Cortex of kidney (tissue), 1 donor: ENCODE data around the gene DDX31.

Experiments
- DNase-seq: peaks from one replicate; lab custom pipeline; 2025; lab: John Stamatoyannopoulos, UW

Gene DDX31

GRCh38 chr9:132594412-132594811 lies 75.4 kb downstream of the DDX31 start:
- no peak for DNase-seq

- no peak for DNase-seq
Observed at GRCh38 chr9:132592451-132592850, 77.3 kb downstream of the DDX31 start.

- DNase-seq: no peak
Observed at GRCh38 chr9:132591751-132592314, 78.0 kb downstream of the DDX31 start.

GRCh38 chr9:132591244-132591643 lies 78.5 kb downstream of the DDX31 start:
- DNase-seq: no peak

- no peak for DNase-seq
Observed at GRCh38 chr9:132590318-132591182, 79.2 kb downstream of the DDX31 start.

- DNase-seq: no peak
Observed at GRCh38 chr9:132590037-132590317, 79.8 kb downstream of the DDX31 start.

GRCh38 chr9:132589148-132590036 lies 80.4 kb downstream of the DDX31 start:
- DNase-seq: no peak

- no peak for DNase-seq
Observed at GRCh38 chr9:132588501-132589147, 81.2 kb downstream of the DDX31 start.

- DNase-seq: no peak
Observed at GRCh38 chr9:132588098-132588497, 81.7 kb downstream of the DDX31 start.

- no peak for DNase-seq
Observed at GRCh38 chr9:132587592-132587955, 82.2 kb downstream of the DDX31 start.

- DNase-seq: no peak
Observed at GRCh38 chr9:132586830-132587591, 82.8 kb downstream of the DDX31 start.

- DNase-seq: no peak
Observed at GRCh38 chr9:132585954-132586829, 83.6 kb downstream of the DDX31 start.

- no peak for DNase-seq
Observed at GRCh38 chr9:132584601-132585560, 84.9 kb downstream of the DDX31 start.

- DNase-seq: no peak
Observed at GRCh38 chr9:132583584-132584304, 86.0 kb downstream of the DDX31 start.

GRCh38 chr9:132582786-132583583 lies 86.8 kb downstream of the DDX31 start:
- DNase-seq: no peak

- no peak for DNase-seq
Observed at GRCh38 chr9:132582276-132582785, 87.5 kb downstream of the DDX31 start, which contains the start of gene BARHL1. TSS of gene BARHL1 (plus strand) at chr9:132582606. CDS start at chr9:132582798, 192 bp downstream.

- DNase-seq: no peak
Observed at GRCh38 chr9:132579427-132579798, 90.4 kb downstream of the DDX31 start.
